ENCODE results near the gene MB21D2.

MB21D2 gene

DNA sequence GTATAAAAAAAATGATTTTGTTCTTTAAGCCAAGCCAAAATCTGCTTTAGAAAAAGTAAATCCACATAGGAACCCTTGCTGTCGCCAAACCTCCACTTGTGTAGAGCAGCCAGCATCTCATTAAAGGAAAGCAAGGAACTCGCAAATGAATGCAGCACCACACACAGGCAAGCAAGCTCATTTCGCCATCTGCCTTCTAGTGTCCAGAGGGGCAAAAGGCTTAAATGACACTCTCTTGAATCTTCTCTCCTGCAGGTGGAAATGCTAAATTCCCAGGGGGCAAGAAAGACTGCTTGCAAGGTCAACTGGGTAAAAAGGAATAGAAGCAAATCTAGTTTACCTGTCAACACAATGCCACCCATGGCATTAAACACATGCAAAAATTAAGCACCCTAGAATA lies 2.4 kb downstream of the MB21D2 start:
- DNase-seq (ENCODE audit: low spot score): peak; percentile 55
- TF ChIP-seq, protein P1, sequence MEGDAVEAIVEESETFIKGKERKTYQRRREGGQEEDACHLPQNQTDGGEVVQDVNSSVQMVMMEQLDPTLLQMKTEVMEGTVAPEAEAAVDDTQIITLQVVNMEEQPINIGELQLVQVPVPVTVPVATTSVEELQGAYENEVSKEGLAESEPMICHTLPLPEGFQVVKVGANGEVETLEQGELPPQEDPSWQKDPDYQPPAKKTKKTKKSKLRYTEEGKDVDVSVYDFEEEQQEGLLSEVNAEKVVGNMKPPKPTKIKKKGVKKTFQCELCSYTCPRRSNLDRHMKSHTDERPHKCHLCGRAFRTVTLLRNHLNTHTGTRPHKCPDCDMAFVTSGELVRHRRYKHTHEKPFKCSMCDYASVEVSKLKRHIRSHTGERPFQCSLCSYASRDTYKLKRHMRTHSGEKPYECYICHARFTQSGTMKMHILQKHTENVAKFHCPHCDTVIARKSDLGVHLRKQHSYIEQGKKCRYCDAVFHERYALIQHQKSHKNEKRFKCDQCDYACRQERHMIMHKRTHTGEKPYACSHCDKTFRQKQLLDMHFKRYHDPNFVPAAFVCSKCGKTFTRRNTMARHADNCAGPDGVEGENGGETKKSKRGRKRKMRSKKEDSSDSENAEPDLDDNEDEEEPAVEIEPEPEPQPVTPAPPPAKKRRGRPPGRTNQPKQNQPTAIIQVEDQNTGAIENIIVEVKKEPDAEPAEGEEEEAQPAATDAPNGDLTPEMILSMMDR (IDR thresholded peaks at IDR 0.05; ENCODE audit: extremely low read depth, missing control alignments): peak; percentile 38

DNA sequence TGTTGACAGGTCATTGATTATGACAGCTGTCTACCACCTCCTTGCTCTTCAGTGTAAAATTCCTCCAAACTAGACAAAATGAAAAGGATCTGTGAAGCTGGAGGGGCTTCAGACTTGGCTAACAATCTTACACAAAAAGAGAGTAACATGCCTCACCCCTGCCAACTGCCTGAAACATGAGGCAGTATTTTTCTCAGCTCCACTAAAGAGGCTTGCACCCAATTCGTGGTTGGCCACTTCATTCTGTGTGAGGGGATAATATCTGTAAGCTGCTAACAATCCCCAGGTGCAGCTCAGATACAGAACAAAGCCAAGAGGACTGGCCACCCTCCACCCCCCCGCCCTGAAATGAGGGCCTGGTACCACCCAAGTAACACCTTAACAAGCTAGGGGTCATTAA lies 2.8 kb downstream of the MB21D2 start:
- TF ChIP-seq, protein P1 (IDR thresholded peaks at IDR 0.05; ENCODE audit: extremely low read depth, missing control alignments): no peak
- no peak for DNase-seq (ENCODE audit: low spot score)

DNA sequence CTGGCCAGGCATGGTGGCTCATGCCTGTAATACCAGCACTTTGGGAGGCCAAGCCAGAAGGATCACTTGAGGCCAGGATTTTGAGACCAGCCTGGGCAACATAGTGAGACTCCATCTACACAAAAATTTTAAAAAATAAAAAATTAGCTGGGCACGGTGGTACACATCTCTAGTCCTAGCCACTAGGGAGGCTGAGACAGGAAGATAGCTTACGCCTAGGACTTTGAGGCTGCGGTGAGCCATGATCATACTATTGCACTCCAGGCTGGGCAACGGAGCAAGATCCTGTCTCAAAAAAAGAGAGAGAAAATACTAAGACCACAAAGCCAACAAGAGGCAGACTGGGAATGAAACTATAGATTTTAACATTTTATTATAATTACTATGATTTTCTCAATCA lies 4.1 kb downstream of the MB21D2 start:
- no peak for DNase-seq (ENCODE audit: low spot score)
- TF ChIP-seq, protein P1 (IDR thresholded peaks at IDR 0.05; ENCODE audit: extremely low read depth, missing control alignments): no peak

DNA sequence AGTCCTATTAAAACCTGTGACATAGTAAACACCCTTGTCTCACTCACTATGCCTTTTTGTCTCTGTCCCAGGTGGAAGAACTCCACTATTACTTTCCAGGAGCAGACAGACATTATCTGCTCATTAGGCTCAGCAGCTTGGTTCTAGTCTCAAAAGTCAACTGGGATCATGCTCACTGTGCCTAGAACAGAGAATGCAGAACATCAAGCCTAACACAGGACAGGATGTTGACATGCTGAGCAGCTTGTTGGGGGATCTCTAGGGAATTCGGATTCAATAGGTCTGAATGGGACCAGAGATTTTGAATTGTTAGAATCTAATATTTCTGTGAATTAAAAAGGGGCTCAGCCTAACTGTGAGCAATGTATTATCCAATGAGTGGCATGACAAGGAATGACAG lies 6.4 kb downstream of the MB21D2 start:
- no peak for DNase-seq (ENCODE audit: low spot score)
- TF ChIP-seq, protein P1 (IDR thresholded peaks at IDR 0.05; ENCODE audit: extremely low read depth, missing control alignments): no peak

DNA sequence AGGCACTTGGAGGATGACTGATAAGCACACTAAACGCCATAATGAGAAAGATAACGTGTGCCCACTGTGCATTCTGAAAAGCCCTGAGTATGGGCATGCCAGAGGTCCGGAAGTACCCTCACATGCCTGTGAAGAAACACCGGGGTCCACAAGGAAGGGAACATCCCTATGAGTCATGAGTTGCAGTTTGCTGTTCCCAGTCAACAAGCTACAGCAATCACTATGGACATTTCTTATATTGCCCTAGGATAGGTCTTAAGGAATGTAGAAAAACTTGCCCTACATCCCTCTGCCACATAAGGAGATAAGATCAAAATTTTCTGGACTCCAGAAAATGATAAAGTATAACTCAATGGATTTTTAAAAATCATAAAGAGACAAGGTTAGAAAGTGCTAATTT lies 9.9 kb downstream of the MB21D2 start:
- no peak for DNase-seq (ENCODE audit: low spot score)
- TF ChIP-seq, protein P1 (IDR thresholded peaks at IDR 0.05; ENCODE audit: extremely low read depth, missing control alignments): no peak

DNA sequence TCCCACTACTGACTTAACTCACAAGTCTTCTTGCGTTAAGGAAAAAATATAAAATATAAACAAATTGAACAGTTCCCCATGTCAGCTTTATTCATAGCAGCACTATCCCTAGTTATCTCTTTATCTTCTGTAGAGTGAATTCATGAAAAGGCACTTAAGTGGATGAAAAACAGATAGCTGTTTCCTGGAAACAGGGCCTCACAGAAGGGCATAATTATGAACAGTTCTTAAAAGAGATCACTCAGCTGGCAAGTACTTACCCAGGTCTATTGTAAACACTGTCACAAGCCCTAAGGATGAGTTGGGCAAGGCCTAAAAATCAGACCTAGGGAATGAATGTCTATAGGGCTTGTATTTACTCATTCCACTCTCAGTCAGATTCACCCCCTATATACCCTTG lies 10.7 kb downstream of the MB21D2 start:
- no peak for DNase-seq (ENCODE audit: low spot score)
- TF ChIP-seq, protein P1 (IDR thresholded peaks at IDR 0.05; ENCODE audit: extremely low read depth, missing control alignments): no peak

DNA sequence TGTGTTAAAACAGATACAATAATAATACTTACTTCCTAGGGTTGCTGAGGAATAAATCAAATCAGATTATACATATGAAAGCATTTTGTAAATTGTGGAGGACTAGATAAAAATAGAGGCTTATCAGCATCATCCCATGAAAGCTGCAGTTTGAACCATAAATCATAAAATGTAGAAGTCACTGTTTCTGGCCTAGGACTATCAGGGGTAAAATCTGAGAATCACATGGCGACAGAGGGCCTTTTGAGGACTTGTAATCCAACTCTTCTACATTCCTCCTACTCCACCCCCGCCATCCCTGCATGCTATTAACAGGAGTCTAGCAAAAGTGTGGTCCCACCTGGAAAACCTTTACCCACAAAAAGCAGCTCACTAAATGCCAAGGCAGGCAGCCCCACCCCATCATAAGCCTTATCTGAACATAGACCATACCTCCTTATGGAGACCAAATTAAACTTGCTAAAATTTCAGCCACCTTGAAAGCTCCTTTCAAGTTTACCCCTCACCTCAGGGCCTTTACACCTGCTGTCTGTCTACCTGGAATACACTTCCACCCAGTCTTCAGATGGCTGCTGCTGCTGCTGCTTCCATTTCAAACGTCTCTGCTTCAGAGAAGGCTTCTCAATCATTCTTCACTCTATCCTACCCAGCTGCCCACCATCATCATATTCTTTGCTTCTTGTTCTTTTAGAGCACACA lies 11.5 kb downstream of the MB21D2 start:
- DNase-seq (ENCODE audit: low spot score): no peak
- TF ChIP-seq, protein P1 (IDR thresholded peaks at IDR 0.05; ENCODE audit: extremely low read depth, missing control alignments): no peak
